ENCODE measurements around the gene NUP210L. TPM values are rescaled to one million over a fixed set of nuclear protein-coding genes. Genes with fewer than 3 reads are reported as not detected.

Gene NUP210L
- total and polyA plus RNA-seq, 9 of the 15 experiments (the other 6 are each of a cell fraction or from before 2014, with no cell fraction given): 0.01 to 0.04 TPM; not detected in 7

GRCh38 chr1:154137888-154138287, 17.0 kb downstream of the NUP210L start (continued):
- no peak for TF ChIP-seq PBX2 (CRISPR knock-in tag; IDR thresholded peaks at IDR 0.05; ENCODE audit: low read depth)
- TF ChIP-seq PBX2 (tag; conservative IDR thresholded peaks at IDR 0.05; ENCODE audit: low read depth): peak; percentile 87
- 0 out of 2 replicates have a peak, but pooled peaks have one; percentile 9 for TF ChIP-seq MAFG (tag; conservative IDR thresholded peaks at IDR 0.05)
- no peak for TF ChIP-seq ZNF224 (CRISPR knock-in tag; IDR thresholded peaks at IDR 0.05)
- no peak for TF ChIP-seq TBL1XR1 (IDR thresholded peaks at IDR 0.05; ENCODE audit: low read length in 2 of 2)
- peak; percentile 94 for TF ChIP-seq PKNOX1 (IDR thresholded peaks at IDR 0.05)
- TF ChIP-seq FOXA3 (CRISPR knock-in tag; conservative IDR thresholded peaks at IDR 0.05 in 1 of 2, IDR thresholded peaks at IDR 0.05 in 1 of 2): no peak
- TF ChIP-seq IFI16 (CRISPR knock-in tag; IDR thresholded peaks at IDR 0.05): no peak
- TF ChIP-seq KLF1 (tag; IDR thresholded peaks at IDR 0.05): no peak
- no peak for TF ChIP-seq NFE2 (IDR thresholded peaks at IDR 0.05; ENCODE audit: low read depth)
- no peak for TF ChIP-seq BRCA1 (IDR thresholded peaks at IDR 0.05)
- TF ChIP-seq BRCA1 (CRISPR knock-in tag; IDR thresholded peaks at IDR 0.05): no peak
- no peak for TF ChIP-seq NCOR1 (IDR thresholded peaks at IDR 0.05)
- no peak for TF ChIP-seq MCM2 (IDR thresholded peaks at IDR 0.05; ENCODE audit: low read depth)
- TF ChIP-seq HDGF (IDR thresholded peaks at IDR 0.05): no peak
- peak; percentile 79 for TF ChIP-seq SMARCA4 (IDR thresholded peaks at IDR 0.05)
- TF ChIP-seq CCAR2 (IDR thresholded peaks at IDR 0.05; ENCODE audit: low read depth, low read length): no peak
- no peak for TF ChIP-seq CTBP1 (IDR thresholded peaks at IDR 0.05; ENCODE audit: borderline replicate concordance)
- no peak for TF ChIP-seq CLOCK (CRISPR knock-in tag; IDR thresholded peaks at IDR 0.05; ENCODE audit: borderline replicate concordance)
- TF ChIP-seq ZNF778 (CRISPR knock-in tag; IDR thresholded peaks at IDR 0.05): no peak
- TF ChIP-seq FOS (IDR thresholded peaks at IDR 0.05; ENCODE audit: extremely low read depth, insufficient read length): peak; percentile 38
- TF ChIP-seq CEBPZ (IDR thresholded peaks at IDR 0.05; ENCODE audit: borderline replicate concordance, low read depth, low read length): no peak

Measured in K562 (cell line).